ENCODE data around the gene SLC6A7.
"Not testable (repeated sequence)": the region's sequence is repeated elsewhere in the genome, so short reads cannot be mapped to it uniquely, and the experiment has no call there.

The SLC6A7 gene

DNA sequence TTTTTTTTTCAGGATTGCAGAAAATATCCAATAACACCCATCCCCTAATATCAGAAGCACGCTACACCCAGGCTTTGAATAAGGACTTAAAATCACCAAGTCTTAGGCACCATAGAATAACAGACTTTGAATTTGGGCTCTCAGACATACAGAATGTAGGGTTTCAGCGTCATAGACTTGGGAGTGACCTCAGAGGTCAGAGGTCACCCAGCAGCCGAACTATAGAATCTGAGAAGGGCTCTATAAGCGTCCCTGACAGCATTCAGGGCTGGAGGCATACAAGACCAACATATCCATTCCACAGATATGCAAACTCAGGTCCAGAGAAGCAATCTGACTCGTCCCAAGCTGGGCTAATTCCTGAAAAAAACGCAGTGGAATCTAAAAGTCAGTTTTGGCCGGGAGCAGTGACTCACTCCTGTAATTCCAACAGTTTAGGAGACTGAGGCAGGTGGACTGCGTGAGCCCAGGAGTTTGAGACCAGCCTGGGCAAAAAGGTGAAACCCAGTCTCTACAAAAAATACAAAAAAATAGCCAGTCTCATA is 34.7 kb downstream of the SLC6A7 start:
- Histone ChIP-seq H3K4me1 (ENCODE audit: control insufficient read depth, insufficient read depth, low read length) (no peaks in the 10 kb centered on the region), H3K9ac (ENCODE audit: low read depth, low read length) (no peak overlapping the region), H3K27me3 (ENCODE audit: control insufficient read depth, insufficient read depth, low read length) (peaks cover 14% of the 10 kb centered on the region), H3K4me3 (ENCODE audit: low read length) (no peak overlapping the region), H3K36me3 (ENCODE audit: insufficient read depth, low read length) (no peaks in the 10 kb centered on the region), H3K4me2 (ENCODE audit: low read length) (no peak overlapping the region), H3K9me3 (replicated peaks; ENCODE audit: low read length) (no peaks in the 10 kb centered on the region)

DNA sequence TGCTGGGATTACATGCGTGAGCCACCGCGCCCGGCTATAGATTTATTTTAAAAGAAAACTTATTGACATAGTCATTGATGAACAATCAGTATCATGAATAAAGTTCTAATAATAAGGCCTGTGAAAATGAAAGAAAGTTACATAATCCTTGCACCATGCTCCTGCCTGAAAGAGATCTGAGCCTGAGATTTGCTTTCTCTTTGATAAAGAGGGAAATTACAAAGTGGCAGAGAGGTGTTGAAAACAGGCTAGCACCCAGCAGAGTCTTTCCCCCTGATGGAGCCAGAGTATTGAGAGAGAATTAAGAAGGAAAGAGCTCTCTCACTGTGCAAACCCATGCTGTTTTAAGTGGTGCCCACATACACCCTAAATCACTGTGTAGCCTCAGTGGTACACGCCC is 37.2 kb downstream of the SLC6A7 start:
- Histone ChIP-seq H3K9me3 (replicated peaks; ENCODE audit: low read length) (no peaks in the 10 kb centered on the region), H3K4me3 (ENCODE audit: low read length) (no peak overlapping the region), H3K36me3 (ENCODE audit: insufficient read depth, low read length) (no peaks in the 10 kb centered on the region), H3K9ac (ENCODE audit: low read depth, low read length) (no peak overlapping the region), H3K4me1 (ENCODE audit: control insufficient read depth, insufficient read depth, low read length) (no peaks in the 10 kb centered on the region), H3K4me2 (ENCODE audit: low read length) (no peak overlapping the region), H3K27me3 (ENCODE audit: control insufficient read depth, insufficient read depth, low read length) (peaks cover 5% of the 10 kb centered on the region)

DNA sequence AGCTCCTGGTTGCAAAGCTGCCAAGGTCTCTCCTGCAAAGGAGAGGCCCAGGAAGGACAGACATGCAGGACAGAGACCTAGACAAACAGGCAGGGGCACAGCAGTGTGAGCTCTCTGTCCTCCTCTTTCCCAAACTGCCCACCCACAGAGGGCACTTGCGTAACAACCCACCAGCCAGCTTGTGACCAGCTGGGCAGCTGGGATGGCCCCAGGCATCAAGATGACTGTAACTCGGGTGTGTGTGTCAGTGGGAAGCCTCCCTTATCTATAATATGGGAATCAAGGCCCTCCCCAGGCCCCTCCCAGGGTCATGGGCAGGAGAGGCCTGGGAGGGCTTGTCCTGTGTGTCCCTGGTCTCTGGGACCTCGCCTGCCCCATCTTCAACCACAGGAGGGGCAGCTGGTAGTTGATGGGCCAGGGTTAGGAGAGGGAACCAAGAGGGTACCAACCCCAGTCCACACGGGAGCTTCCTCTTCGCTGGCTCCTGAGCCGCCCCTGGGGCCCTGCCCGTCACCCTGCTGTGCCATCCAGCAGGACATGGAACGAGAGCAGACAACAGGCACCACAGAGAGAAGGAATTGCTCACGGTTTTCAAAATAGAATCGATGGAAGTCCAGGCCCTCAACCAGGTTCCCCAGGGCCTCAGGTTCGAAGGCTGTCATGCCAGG is 37.9 kb downstream of the SLC6A7 start:
- Histone ChIP-seq H3K9ac (ENCODE audit: low read depth, low read length) (no peak overlapping the region), H3K4me3 (ENCODE audit: low read length) (no peak overlapping the region), H3K27me3 (ENCODE audit: control insufficient read depth, insufficient read depth, low read length) (no peaks in the 10 kb centered on the region), H3K4me2 (ENCODE audit: low read length) (no peak overlapping the region), H3K4me1 (ENCODE audit: control insufficient read depth, insufficient read depth, low read length) (no peaks in the 10 kb centered on the region), H3K9me3 (replicated peaks; ENCODE audit: low read length) (no peaks in the 10 kb centered on the region), H3K36me3 (ENCODE audit: insufficient read depth, low read length) (no peaks in the 10 kb centered on the region)

DNA sequence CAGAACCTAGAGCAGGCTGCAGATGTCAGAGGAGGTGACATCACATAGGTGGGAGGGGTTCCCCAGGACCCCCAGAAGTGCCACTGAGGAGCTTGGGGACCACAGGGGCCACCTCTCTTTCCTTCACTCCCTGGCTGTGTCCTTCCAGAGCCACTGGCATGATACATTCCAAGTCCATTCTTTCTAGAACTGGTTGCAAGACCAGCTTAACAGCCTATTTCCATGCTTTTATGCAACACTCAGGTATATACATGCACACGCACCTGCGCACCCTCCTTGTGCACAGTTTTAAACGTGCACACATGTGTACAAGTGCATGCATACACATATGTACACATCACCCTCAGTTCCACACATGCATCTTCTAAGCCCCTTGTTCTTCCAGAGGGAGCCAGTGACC is 39.7 kb downstream of the SLC6A7 start:
- H3K36me3 ChIP-seq (ENCODE audit: insufficient read depth, low read length): no peaks in the 10 kb centered on the region
- H3K9ac ChIP-seq (ENCODE audit: low read depth, low read length): no peak overlapping the region
- no peaks in the 10 kb centered on the region for H3K27me3 ChIP-seq (ENCODE audit: control insufficient read depth, insufficient read depth, low read length)
- H3K9me3 ChIP-seq (replicated peaks; ENCODE audit: low read length): no peaks in the 10 kb centered on the region
- no peak overlapping the region for H3K4me3 ChIP-seq (ENCODE audit: low read length)
- no peaks in the 10 kb centered on the region for H3K4me1 ChIP-seq (ENCODE audit: control insufficient read depth, insufficient read depth, low read length)
- H3K4me2 ChIP-seq (ENCODE audit: low read length): no peak overlapping the region

DNA sequence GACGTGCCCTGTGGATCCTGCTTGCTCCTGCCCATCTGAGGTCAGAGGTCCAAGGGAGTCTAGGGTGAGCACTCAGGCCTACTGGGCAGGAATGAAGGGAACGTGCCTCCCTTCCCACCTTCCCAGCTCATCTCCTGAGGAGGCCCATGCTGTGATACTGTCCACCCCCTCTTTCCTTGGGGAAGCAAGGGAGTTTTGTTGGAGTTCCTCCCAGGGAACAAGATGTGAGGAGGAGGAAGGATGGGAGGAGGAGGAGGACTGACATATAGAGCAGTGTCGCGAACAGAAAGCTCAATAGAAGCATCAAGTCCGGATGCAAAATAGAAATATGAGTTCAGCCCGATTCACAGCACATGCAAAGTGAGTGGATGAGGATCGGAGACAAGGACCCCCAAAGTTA is 41.0 kb downstream of the SLC6A7 start:
- H3K9ac ChIP-seq (ENCODE audit: low read depth, low read length): no peak overlapping the region
- no peak overlapping the region for H3K4me3 ChIP-seq (ENCODE audit: low read length)
- H3K27me3 ChIP-seq (ENCODE audit: control insufficient read depth, insufficient read depth, low read length): no peaks in the 10 kb centered on the region
- H3K9me3 ChIP-seq (replicated peaks; ENCODE audit: low read length): no peaks in the 10 kb centered on the region
- no peaks in the 10 kb centered on the region for H3K4me1 ChIP-seq (ENCODE audit: control insufficient read depth, insufficient read depth, low read length)
- no peak overlapping the region for H3K4me2 ChIP-seq (ENCODE audit: low read length)
- H3K36me3 ChIP-seq (ENCODE audit: insufficient read depth, low read length): no peaks in the 10 kb centered on the region

DNA sequence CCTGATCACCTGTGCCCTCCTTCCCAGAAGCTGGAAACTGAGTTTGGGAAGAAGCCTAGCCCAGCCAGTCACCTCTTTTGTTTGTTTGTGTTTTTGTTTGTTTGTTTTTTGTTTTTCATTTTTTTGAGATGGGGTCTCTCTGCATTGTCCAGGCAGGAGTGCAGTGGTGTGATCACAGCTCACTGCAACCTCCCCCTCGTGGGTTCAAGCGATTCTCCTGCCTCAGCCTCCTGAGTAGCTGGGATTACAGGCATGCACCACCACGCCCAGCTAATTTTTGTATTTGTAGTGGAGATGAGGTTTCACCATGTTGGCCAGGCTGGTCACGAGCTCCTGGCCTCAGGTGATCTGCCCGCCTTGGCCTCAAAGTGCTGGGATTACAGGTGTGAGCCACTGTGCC is 43.8 kb downstream of the SLC6A7 start:
- not testable (repeated sequence) for H3K9ac ChIP-seq (ENCODE audit: low read depth, low read length); H3K4me1 ChIP-seq (ENCODE audit: control insufficient read depth, insufficient read depth, low read length); H3K27me3 ChIP-seq (ENCODE audit: control insufficient read depth, insufficient read depth, low read length); H3K4me2 ChIP-seq (ENCODE audit: low read length); H3K9me3 ChIP-seq (replicated peaks; ENCODE audit: low read length); H3K36me3 ChIP-seq (ENCODE audit: insufficient read depth, low read length); H3K4me3 ChIP-seq (ENCODE audit: low read length)

DNA sequence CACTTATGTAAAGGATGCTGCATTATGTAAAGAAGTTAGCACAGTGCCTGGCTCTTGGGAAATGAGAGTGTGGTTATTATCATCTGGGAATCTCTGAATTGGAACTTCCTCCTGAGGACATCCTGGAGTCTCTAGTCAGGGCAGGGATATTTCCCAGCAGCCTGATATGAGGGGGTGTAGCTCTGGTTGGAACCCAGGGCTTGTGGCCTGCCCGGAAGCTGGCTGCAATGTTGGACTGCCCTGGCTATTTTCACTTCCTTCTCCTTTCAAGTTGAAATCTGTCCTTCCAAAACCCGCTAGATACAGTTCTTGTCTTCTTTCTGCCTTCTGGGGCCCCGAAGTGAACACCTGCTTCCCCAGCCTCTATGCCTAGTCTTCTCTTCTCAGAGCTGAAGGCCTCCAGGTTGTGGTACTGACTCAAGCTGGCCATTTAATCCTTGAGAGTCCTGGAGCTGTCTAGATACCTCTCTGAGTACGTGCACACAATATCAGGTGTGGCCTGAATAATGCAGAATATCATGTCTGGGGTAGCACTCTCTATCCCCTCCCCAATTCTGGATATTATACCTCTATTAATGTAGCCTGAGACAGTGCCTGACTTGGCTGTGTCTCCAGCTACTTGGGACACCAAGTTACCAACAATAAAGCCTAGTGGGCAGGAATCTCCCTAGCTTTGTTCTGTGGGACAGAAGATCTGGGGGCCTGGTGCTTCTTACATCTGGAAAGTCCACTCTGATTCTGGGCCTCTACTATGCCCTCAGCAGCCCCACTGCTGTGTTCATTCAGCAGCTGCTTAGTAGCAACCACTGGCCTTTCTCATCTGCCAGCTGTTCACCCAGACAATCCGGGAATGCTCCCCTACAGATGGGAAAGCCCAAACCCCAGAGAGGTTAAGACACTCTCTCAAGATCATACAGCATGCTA is 45.0 kb downstream of the SLC6A7 start:
- no peak overlapping the region for H3K9ac ChIP-seq (ENCODE audit: low read depth, low read length)
- no peak overlapping the region for H3K4me2 ChIP-seq (ENCODE audit: low read length)
- H3K4me3 ChIP-seq (ENCODE audit: low read length): no peak overlapping the region
- H3K4me1 ChIP-seq (ENCODE audit: control insufficient read depth, insufficient read depth, low read length): no peaks in the 10 kb centered on the region
- H3K27me3 ChIP-seq (ENCODE audit: control insufficient read depth, insufficient read depth, low read length): peaks cover 7% of the 10 kb centered on the region
- H3K36me3 ChIP-seq (ENCODE audit: insufficient read depth, low read length): no peaks in the 10 kb centered on the region
- H3K9me3 ChIP-seq (replicated peaks; ENCODE audit: low read length): no peaks in the 10 kb centered on the region

DNA sequence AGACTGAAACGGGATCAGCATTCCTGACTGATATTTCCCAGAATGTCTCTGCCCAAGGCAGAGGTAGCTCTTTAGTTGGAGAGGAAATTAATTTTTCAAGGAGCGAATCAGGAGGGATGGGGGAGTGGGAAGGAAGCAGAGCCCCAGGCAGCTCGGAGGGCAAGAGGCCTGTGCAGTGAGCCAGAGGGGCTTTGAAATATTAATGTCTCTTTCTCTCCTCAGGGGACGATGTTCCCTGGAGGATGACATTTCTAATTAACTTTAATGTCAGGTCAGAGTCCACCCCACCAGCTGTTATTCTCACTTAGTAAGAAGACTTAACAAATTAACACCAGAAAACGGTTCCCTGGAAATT is 45.6 kb downstream of the SLC6A7 start:
- no peak overlapping the region for H3K4me2 ChIP-seq (ENCODE audit: low read length)
- no peaks in the 10 kb centered on the region for H3K4me1 ChIP-seq (ENCODE audit: control insufficient read depth, insufficient read depth, low read length)
- no peaks in the 10 kb centered on the region for H3K36me3 ChIP-seq (ENCODE audit: insufficient read depth, low read length)
- peaks cover 7% of the 10 kb centered on the region for H3K27me3 ChIP-seq (ENCODE audit: control insufficient read depth, insufficient read depth, low read length)
- H3K9me3 ChIP-seq (replicated peaks; ENCODE audit: low read length): no peaks in the 10 kb centered on the region
- H3K4me3 ChIP-seq (ENCODE audit: low read length): no peak overlapping the region
- H3K9ac ChIP-seq (ENCODE audit: low read depth, low read length): no peak overlapping the region

DNA sequence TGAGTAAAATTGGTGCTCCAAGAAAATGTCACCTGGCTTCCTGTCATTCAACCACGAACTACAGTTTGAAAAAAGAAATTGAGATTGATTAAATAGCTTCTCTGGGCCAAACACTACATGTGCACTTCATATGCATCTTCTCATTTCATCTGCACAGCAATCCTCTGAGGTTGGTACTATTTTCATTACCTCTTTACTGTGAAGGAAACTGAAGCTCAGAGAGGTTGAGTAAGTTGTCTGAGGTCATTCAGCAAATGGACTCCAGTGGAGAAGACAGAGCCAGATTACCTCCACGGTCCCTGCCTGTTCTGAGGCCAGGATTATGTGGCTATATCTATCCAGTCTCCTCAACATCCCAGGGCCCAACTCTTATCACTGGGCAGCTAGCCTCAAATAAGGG is 46.5 kb downstream of the SLC6A7 start:
- Histone ChIP-seq H3K4me3 (ENCODE audit: low read length) (no peak overlapping the region), H3K4me1 (ENCODE audit: control insufficient read depth, insufficient read depth, low read length) (no peaks in the 10 kb centered on the region), H3K4me2 (ENCODE audit: low read length) (no peak overlapping the region), H3K9ac (ENCODE audit: low read depth, low read length) (no peak overlapping the region), H3K27me3 (ENCODE audit: control insufficient read depth, insufficient read depth, low read length) (peaks cover 7% of the 10 kb centered on the region), H3K36me3 (ENCODE audit: insufficient read depth, low read length) (no peaks in the 10 kb centered on the region), H3K9me3 (replicated peaks; ENCODE audit: low read length) (no peaks in the 10 kb centered on the region)

DNA sequence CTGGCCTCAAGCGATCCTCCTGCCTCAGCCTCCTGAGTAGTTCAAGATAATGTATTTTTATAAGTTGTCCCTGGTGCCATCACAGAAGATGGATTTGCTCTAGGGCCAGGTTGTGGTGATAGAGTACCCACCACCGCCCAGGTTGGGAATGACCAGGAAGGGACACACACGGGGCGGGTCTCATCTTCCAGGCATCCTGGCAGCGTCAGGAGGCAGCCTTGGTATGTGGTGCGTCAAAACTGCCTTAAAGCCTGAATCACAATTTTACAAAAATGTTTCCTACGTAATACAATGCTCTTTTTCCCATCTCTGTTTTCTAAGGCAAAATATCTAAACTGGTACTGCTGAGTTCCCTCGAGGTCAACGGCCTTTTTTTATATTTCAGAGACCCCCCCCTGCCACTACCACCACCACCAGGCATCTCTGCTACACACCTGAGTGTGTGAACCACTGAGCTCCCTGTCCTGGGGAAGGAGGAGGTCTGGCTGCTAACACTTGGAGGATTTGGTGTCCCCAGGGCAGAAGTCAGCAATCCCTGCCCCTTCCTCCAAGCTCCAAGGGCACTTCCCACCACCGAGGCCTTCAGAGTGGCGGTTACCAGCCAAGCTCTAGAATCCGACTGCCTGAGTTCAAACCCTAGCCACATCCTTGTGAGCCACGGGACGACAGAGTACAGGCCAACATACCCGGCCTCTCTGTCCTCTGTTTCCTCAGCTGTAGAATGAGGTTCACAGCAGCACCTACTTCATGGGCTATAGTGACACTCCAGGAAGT is 47.3 kb downstream of the SLC6A7 start:
- no peaks in the 10 kb centered on the region for H3K4me1 ChIP-seq (ENCODE audit: control insufficient read depth, insufficient read depth, low read length)
- H3K27me3 ChIP-seq (ENCODE audit: control insufficient read depth, insufficient read depth, low read length): peaks cover 7% of the 10 kb centered on the region
- H3K36me3 ChIP-seq (ENCODE audit: insufficient read depth, low read length): no peaks in the 10 kb centered on the region
- H3K9ac ChIP-seq (ENCODE audit: low read depth, low read length): no peak overlapping the region
- H3K9me3 ChIP-seq (replicated peaks; ENCODE audit: low read length): no peaks in the 10 kb centered on the region
- no peak overlapping the region for H3K4me2 ChIP-seq (ENCODE audit: low read length)
- H3K4me3 ChIP-seq (ENCODE audit: low read length): no peak overlapping the region

DNA sequence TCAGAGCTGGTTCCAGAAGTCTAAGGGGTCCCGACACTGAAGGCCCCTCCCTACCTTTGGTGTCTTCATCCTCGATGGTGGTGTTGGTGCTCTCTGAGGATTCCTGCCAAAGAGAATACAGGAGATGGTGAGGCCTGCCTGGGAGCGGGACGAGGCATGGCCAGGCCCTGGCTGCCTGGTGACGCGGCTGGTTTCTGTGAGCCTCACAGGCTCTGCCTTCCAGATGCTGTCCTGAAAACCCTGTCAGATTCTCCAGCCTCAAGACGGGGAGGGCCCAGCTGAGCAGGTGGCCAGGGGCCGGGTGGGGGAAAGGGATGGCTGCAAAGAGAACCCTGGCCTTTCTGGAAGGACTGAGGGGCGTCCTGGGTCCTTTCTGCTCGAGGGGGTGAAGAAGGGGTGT is 48.8 kb downstream of the SLC6A7 start:
- no peak overlapping the region for H3K4me3 ChIP-seq (ENCODE audit: low read length)
- no peaks in the 10 kb centered on the region for H3K9me3 ChIP-seq (replicated peaks; ENCODE audit: low read length)
- H3K9ac ChIP-seq (ENCODE audit: low read depth, low read length): no peak overlapping the region
- H3K4me1 ChIP-seq (ENCODE audit: control insufficient read depth, insufficient read depth, low read length): no peaks in the 10 kb centered on the region
- no peaks in the 10 kb centered on the region for H3K36me3 ChIP-seq (ENCODE audit: insufficient read depth, low read length)
- no peak overlapping the region for H3K4me2 ChIP-seq (ENCODE audit: low read length)
- peaks cover 9% of the 10 kb centered on the region for H3K27me3 ChIP-seq (ENCODE audit: control insufficient read depth, insufficient read depth, low read length)
